ENCODE measurements around the gene YPEL5. TPM values are rescaled to one million over a fixed set of nuclear protein-coding genes. Genes with fewer than 3 reads are reported as not detected.

YPEL5 gene
- total and polyA plus RNA-seq, 2 donors = 87.7 to 106 TPM

- Histone ChIP-seq H3K4me3 (ENCODE audit: low read depth, low read length) (no peak overlapping the region), H3K36me3 (ENCODE audit: insufficient read depth) (no peaks in the 10 kb centered on the region), H3K4me1 (ENCODE audit: insufficient read depth) (no peaks in the 10 kb centered on the region), H3K27ac (ENCODE audit: low read depth) (no peak overlapping the region)
- WGBS = 95% methylated on average over 10 of the region's 10 CpGs
- no peak for DNase-seq (ENCODE audit: extremely low spot score)
These were observed 44.3 kb downstream of the YPEL5 start for GRCh38 chr2:30191107-30191506.

GRCh38 chr2:30191819-30192271 is 45.0 kb downstream of the YPEL5 start:
- no peaks in the 10 kb centered on the region for H3K4me1 ChIP-seq (ENCODE audit: insufficient read depth)
- no peaks in the 10 kb centered on the region for H3K36me3 ChIP-seq (ENCODE audit: insufficient read depth)
- H3K4me3 ChIP-seq (ENCODE audit: low read depth, low read length) = no peak overlapping the region
- WGBS = 69% methylated on average over 7 of the region's 7 CpGs
- no peak for DNase-seq (ENCODE audit: extremely low spot score)
- H3K27ac ChIP-seq (ENCODE audit: low read depth) = no peak overlapping the region

- no peak overlapping the region for H3K4me3 ChIP-seq (ENCODE audit: low read depth, low read length)
- no peak overlapping the region for H3K27ac ChIP-seq (ENCODE audit: low read depth)
- H3K36me3 ChIP-seq (ENCODE audit: insufficient read depth) = no peaks in the 10 kb centered on the region
- WGBS = 73% methylated on average over 4 of the region's 4 CpGs
- DNase-seq (ENCODE audit: extremely low spot score) = no peak
- H3K4me1 ChIP-seq (ENCODE audit: insufficient read depth) = no peaks in the 10 kb centered on the region
These were observed 45.5 kb downstream of the YPEL5 start for GRCh38 chr2:30192314-30192713.

- DNase-seq (ENCODE audit: extremely low spot score) = no peak
- Histone ChIP-seq H3K36me3 (ENCODE audit: insufficient read depth) (no peaks in the 10 kb centered on the region), H3K4me1 (ENCODE audit: insufficient read depth) (no peaks in the 10 kb centered on the region), H3K4me3 (ENCODE audit: low read depth, low read length) (no peak overlapping the region), H3K27ac (ENCODE audit: low read depth) (no peak overlapping the region)
- WGBS = 85% methylated on average over 13 of the region's 13 CpGs
These were observed 46.4 kb downstream of the YPEL5 start for GRCh38 chr2:30193104-30193681.

GRCh38 chr2:30194421-30194820 is 47.6 kb downstream of the YPEL5 start:
- no peaks in the 10 kb centered on the region for H3K4me1 ChIP-seq (ENCODE audit: insufficient read depth)
- DNase-seq (ENCODE audit: extremely low spot score) = no peak
- H3K36me3 ChIP-seq (ENCODE audit: insufficient read depth) = no peaks in the 10 kb centered on the region
- WGBS = 84% methylated on average over 7 of the region's 7 CpGs
- no peak overlapping the region for H3K27ac ChIP-seq (ENCODE audit: low read depth)
- no peak overlapping the region for H3K4me3 ChIP-seq (ENCODE audit: low read depth, low read length)

GRCh38 chr2:30195016-30195415 is 48.2 kb downstream of the YPEL5 start:
- no peak overlapping the region for H3K4me3 ChIP-seq (ENCODE audit: low read depth, low read length)
- no peak for DNase-seq (ENCODE audit: extremely low spot score)
- no peaks in the 10 kb centered on the region for H3K4me1 ChIP-seq (ENCODE audit: insufficient read depth)
- H3K36me3 ChIP-seq (ENCODE audit: insufficient read depth) = no peaks in the 10 kb centered on the region
- no peak overlapping the region for H3K27ac ChIP-seq (ENCODE audit: low read depth)
- 84% methylated on average over 4 of the region's 4 CpGs for WGBS

GRCh38 chr2:30197570-30198192 is 50.9 kb downstream of the YPEL5 start:
- Histone ChIP-seq H3K27ac (ENCODE audit: low read depth) (no peak overlapping the region), H3K36me3 (ENCODE audit: insufficient read depth) (no peaks in the 10 kb centered on the region), H3K4me1 (ENCODE audit: insufficient read depth) (no peaks in the 10 kb centered on the region), H3K4me3 (ENCODE audit: low read depth, low read length) (no peak overlapping the region)
- 73% methylated on average over 6 of the region's 6 CpGs for WGBS
- DNase-seq (ENCODE audit: extremely low spot score) = no peak

- WGBS = 22% methylated on average over 1 of the region's 1 CpG
- Histone ChIP-seq H3K36me3 (ENCODE audit: insufficient read depth) (no peaks in the 10 kb centered on the region), H3K4me3 (ENCODE audit: low read depth, low read length) (no peak overlapping the region), H3K4me1 (ENCODE audit: insufficient read depth) (no peaks in the 10 kb centered on the region), H3K27ac (ENCODE audit: low read depth) (no peak overlapping the region)
- DNase-seq (ENCODE audit: extremely low spot score) = no peak
These were observed 55.2 kb downstream of the YPEL5 start for GRCh38 chr2:30201990-30202389.

GRCh38 chr2:30203156-30203555 is 56.3 kb downstream of the YPEL5 start:
- 85% methylated on average over 7 of the region's 7 CpGs for WGBS
- Histone ChIP-seq H3K4me1 (ENCODE audit: insufficient read depth) (no peaks in the 10 kb centered on the region), H3K4me3 (ENCODE audit: low read depth, low read length) (no peak overlapping the region), H3K27ac (ENCODE audit: low read depth) (no peak overlapping the region), H3K36me3 (ENCODE audit: insufficient read depth) (no peaks in the 10 kb centered on the region)
- DNase-seq (ENCODE audit: extremely low spot score) = no peak

- no peaks in the 10 kb centered on the region for H3K36me3 ChIP-seq (ENCODE audit: insufficient read depth)
- DNase-seq (ENCODE audit: extremely low spot score) = no peak
- no peak overlapping the region for H3K4me3 ChIP-seq (ENCODE audit: low read depth, low read length)
- 93% methylated on average over 4 of the region's 4 CpGs for WGBS
- H3K4me1 ChIP-seq (ENCODE audit: insufficient read depth) = no peaks in the 10 kb centered on the region
- H3K27ac ChIP-seq (ENCODE audit: low read depth) = no peak overlapping the region
These were observed 57.5 kb downstream of the YPEL5 start for GRCh38 chr2:30204281-30204680.

GRCh38 chr2:30205456-30205855 is 58.6 kb downstream of the YPEL5 start:
- H3K4me1 ChIP-seq (ENCODE audit: insufficient read depth) = no peaks in the 10 kb centered on the region
- no peak overlapping the region for H3K4me3 ChIP-seq (ENCODE audit: low read depth, low read length)
- DNase-seq (ENCODE audit: extremely low spot score) = no peak
- no peaks in the 10 kb centered on the region for H3K36me3 ChIP-seq (ENCODE audit: insufficient read depth)
- WGBS = 91% methylated on average over 1 of the region's 1 CpG
- H3K27ac ChIP-seq (ENCODE audit: low read depth) = no peak overlapping the region

GRCh38 chr2:30206461-30207430 is 59.9 kb downstream of the YPEL5 start:
- WGBS = 83% methylated on average over 9 of the region's 9 CpGs
- no peaks in the 10 kb centered on the region for H3K4me1 ChIP-seq (ENCODE audit: insufficient read depth)

GRCh38 chr2:30208453-30208852 is 61.6 kb downstream of the YPEL5 start:
- no peaks in the 10 kb centered on the region for H3K4me1 ChIP-seq (ENCODE audit: insufficient read depth)
- DNase-seq (ENCODE audit: extremely low spot score) = peak; percentile 42
- H3K4me3 ChIP-seq (ENCODE audit: low read depth, low read length) = no peak overlapping the region
- H3K27ac ChIP-seq (ENCODE audit: low read depth) = no peak overlapping the region
- 2% methylated on average over 2 of the region's 2 CpGs for WGBS
- H3K36me3 ChIP-seq (ENCODE audit: insufficient read depth) = no peaks in the 10 kb centered on the region

More at GRCh38 chr2:30206461-30207430, 59.9 kb downstream of the YPEL5 start:
- DNase-seq (ENCODE audit: extremely low spot score) = no peak
- Histone ChIP-seq H3K36me3 (ENCODE audit: insufficient read depth) (no peaks in the 10 kb centered on the region), H3K4me3 (ENCODE audit: low read depth, low read length) (no peak overlapping the region), H3K27ac (ENCODE audit: low read depth) (no peak overlapping the region)

GRCh38 chr2:30209227-30209626 is 62.4 kb downstream of the YPEL5 start:
- no peak overlapping the region for H3K4me3 ChIP-seq (ENCODE audit: low read depth, low read length)
- no peaks in the 10 kb centered on the region for H3K36me3 ChIP-seq (ENCODE audit: insufficient read depth)
- H3K27ac ChIP-seq (ENCODE audit: low read depth) = no peak overlapping the region
- H3K4me1 ChIP-seq (ENCODE audit: insufficient read depth) = no peaks in the 10 kb centered on the region
- 73% methylated on average over 2 of the region's 2 CpGs for WGBS
- DNase-seq (ENCODE audit: extremely low spot score) = no peak

Data from urinary bladder (tissue), 4 donors.